ENCODE data around the gene APBA2.

The APBA2 gene

DNA sequence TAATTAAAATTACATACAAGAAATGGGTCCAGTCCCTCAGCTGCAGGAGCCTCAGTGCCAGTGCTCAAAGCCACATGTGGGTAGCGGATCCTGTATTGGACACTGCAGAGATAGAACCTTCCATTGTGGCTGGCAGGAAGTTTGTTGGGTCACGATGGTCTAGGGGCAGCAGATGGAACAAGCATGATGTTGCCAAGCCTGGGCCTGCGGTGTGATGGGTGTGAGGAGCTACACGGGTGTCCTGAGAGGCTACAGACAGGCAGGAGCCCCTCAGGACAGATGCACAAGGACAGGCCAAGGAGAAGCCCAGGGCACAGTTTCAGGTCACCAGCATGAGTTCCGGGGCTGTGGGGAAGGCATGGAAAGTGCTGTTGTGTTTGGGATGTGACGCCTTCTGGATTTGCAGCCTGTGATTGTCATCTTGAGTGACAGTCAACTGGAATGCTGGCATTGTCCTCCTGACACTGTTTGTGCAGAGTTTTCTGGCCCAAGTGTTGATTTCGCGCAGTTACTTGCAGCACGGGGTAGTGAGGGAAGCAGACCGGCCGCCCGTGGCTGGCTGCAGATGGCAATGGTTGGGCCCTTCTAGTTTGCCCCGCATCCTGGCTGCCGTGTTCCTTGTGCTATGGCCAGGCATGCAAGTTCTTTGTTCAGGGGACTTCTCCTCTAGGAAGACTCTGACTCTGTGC, 206.7 kb downstream of the APBA2 start:
- no peak for TF ChIP-seq EZH2 (IDR thresholded peaks at IDR 0.05; ENCODE audit: borderline replicate concordance, low read length)
- TF ChIP-seq, protein P1, sequence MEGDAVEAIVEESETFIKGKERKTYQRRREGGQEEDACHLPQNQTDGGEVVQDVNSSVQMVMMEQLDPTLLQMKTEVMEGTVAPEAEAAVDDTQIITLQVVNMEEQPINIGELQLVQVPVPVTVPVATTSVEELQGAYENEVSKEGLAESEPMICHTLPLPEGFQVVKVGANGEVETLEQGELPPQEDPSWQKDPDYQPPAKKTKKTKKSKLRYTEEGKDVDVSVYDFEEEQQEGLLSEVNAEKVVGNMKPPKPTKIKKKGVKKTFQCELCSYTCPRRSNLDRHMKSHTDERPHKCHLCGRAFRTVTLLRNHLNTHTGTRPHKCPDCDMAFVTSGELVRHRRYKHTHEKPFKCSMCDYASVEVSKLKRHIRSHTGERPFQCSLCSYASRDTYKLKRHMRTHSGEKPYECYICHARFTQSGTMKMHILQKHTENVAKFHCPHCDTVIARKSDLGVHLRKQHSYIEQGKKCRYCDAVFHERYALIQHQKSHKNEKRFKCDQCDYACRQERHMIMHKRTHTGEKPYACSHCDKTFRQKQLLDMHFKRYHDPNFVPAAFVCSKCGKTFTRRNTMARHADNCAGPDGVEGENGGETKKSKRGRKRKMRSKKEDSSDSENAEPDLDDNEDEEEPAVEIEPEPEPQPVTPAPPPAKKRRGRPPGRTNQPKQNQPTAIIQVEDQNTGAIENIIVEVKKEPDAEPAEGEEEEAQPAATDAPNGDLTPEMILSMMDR (IDR thresholded peaks at IDR 0.05; ENCODE audit: low read length), result no peak

DNA sequence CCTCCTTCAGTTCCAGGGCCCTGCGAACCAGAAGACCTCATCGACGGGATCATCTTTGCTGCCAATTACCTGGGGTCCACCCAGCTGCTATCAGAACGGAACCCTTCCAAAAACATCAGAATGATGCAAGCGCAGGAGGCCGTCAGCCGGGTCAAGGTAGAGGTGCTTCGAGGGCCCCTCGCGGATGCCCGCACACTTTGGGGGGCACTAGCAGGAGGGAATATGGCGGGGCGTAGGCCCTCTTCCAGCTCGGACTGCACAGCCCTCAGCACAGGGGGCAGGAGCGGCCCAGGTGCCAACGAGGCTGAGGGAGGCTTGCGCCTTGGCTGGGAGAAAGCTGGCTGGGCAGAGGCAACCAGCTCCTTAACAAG, 207.3 kb downstream of the APBA2 start:
- Histone ChIP-seq H3K9ac (ENCODE audit: low read length) (no peak overlapping the region), H3F3A (ENCODE audit: insufficient read depth, low read length) (no peaks in the 10 kb centered on the region), H3K27me3 (ENCODE audit: insufficient read depth, low read length) (no peaks in the 10 kb centered on the region; the same call in 1 of the 2 replicates), H3K4me2 (ENCODE audit: low read length) (no peak overlapping the region), H3K36me3 (ENCODE audit: insufficient read depth, low read length) (no peaks in the 10 kb centered on the region), H3K4me3 (ENCODE audit: low read depth, low read length, poor library complexity, severe bottlenecking) (no peak overlapping the region), H3K9me2 (ENCODE audit: low read depth, low read length) (no peaks in the 10 kb centered on the region), H3K4me1 (ENCODE audit: insufficient read depth, low read length, severe bottlenecking) (peaks cover 5% of the 10 kb centered on the region), H2AFZ (ENCODE audit: low read length) (no peak overlapping the region), H3K9me3 (ENCODE audit: low read length) (no peaks in the 10 kb centered on the region), H4K20me1 (ENCODE audit: insufficient read depth, low read length) (no peaks in the 10 kb centered on the region), H3K79me2 (ENCODE audit: insufficient read depth, low read length) (no peaks in the 10 kb centered on the region), H3K27ac (ENCODE audit: low read depth, low read length, poor library complexity, severe bottlenecking) (no peak overlapping the region)
- TF ChIP-seq, protein P1 (IDR thresholded peaks at IDR 0.05; ENCODE audit: low read length), result no peak
- TF ChIP-seq EZH2 (IDR thresholded peaks at IDR 0.05; ENCODE audit: borderline replicate concordance, low read length), result no peak

More for the DNA sequence above, 206.7 kb downstream of the APBA2 start:
- no peaks in the 10 kb centered on the region; the same call in 1 of the 2 replicates for H3K27me3 ChIP-seq (ENCODE audit: insufficient read depth, low read length)
- no peaks in the 10 kb centered on the region for H3K9me2 ChIP-seq (ENCODE audit: low read depth, low read length)
- no peak overlapping the region for H3K4me2 ChIP-seq (ENCODE audit: low read length)
- no peaks in the 10 kb centered on the region for H3K36me3 ChIP-seq (ENCODE audit: insufficient read depth, low read length)
- H4K20me1 ChIP-seq (ENCODE audit: insufficient read depth, low read length), result no peaks in the 10 kb centered on the region
- no peak overlapping the region for H3K27ac ChIP-seq (ENCODE audit: low read depth, low read length, poor library complexity, severe bottlenecking)
- no peaks in the 10 kb centered on the region for H3K9me3 ChIP-seq (ENCODE audit: low read length)
- no peaks in the 10 kb centered on the region for H3F3A ChIP-seq (ENCODE audit: insufficient read depth, low read length)
- H3K4me3 ChIP-seq (ENCODE audit: low read depth, low read length, poor library complexity, severe bottlenecking), result no peak overlapping the region
- peaks cover 5% of the 10 kb centered on the region for H3K4me1 ChIP-seq (ENCODE audit: insufficient read depth, low read length, severe bottlenecking)
- no peaks in the 10 kb centered on the region for H3K79me2 ChIP-seq (ENCODE audit: insufficient read depth, low read length)
- no peak overlapping the region for H2AFZ ChIP-seq (ENCODE audit: low read length)
- no peak overlapping the region for H3K9ac ChIP-seq (ENCODE audit: low read length)

DNA sequence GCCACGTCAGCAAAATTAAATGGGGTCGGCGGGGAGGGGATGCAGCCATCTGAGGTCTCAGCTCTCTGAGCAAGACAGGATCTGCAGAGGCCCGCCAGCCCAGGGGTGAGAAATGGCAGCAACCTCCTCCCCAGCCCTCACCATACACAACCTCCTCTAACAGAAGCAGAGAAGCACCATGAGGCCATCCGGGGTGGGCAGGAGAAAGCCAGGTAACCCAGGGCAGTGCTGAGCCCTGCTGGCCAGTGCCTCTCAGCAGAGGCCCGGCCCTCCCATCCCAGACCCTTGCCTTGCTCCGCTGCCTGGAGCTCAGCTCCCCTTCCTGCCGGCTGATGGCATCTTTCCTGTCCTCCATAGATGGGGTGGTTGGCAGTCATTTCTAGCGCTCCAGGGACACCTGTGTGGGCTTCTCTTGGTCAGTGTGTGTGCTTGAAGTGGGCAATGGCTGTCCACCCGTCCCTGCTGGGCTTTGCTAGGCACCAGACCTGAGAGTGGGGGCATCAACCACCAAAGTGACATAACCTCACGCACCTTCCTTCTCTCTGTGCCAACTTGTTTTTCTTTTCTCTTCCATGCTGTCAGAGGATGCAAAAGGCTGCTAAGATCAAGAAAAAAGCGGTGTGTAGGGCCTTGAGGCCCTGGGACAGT, 208.0 kb downstream of the APBA2 start:
- Histone ChIP-seq H3K79me2 (ENCODE audit: insufficient read depth, low read length) (no peaks in the 10 kb centered on the region), H3K36me3 (ENCODE audit: insufficient read depth, low read length) (no peaks in the 10 kb centered on the region), H3K4me3 (ENCODE audit: low read depth, low read length, poor library complexity, severe bottlenecking) (no peak overlapping the region), H3K4me2 (ENCODE audit: low read length) (no peak overlapping the region), H3K9me3 (ENCODE audit: low read length) (no peaks in the 10 kb centered on the region), H3K4me1 (ENCODE audit: insufficient read depth, low read length, severe bottlenecking) (peaks cover 5% of the 10 kb centered on the region), H3F3A (ENCODE audit: insufficient read depth, low read length) (no peaks in the 10 kb centered on the region), H3K27ac (ENCODE audit: low read depth, low read length, poor library complexity, severe bottlenecking) (no peak overlapping the region), H4K20me1 (ENCODE audit: insufficient read depth, low read length) (no peaks in the 10 kb centered on the region), H3K27me3 (ENCODE audit: insufficient read depth, low read length) (no peaks in the 10 kb centered on the region; the same call in 1 of the 2 replicates), H3K9ac (ENCODE audit: low read length) (no peak overlapping the region), H3K9me2 (ENCODE audit: low read depth, low read length) (no peaks in the 10 kb centered on the region), H2AFZ (ENCODE audit: low read length) (no peak overlapping the region)
- TF ChIP-seq EZH2 (IDR thresholded peaks at IDR 0.05; ENCODE audit: borderline replicate concordance, low read length), result no peak
- TF ChIP-seq, protein P1 (IDR thresholded peaks at IDR 0.05; ENCODE audit: low read length), result no peak

All from OCI-LY1 (cell line).